ENCODE results near the gene MTA1.

Gene MTA1

GRCh38 chr14:105392131-105393090, 27.2 kb upstream of the MTA1 start:
- Histone ChIP-seq H3K27me3 (ENCODE audit: insufficient read depth, low read depth, severe bottlenecking) (no peaks in the 10 kb centered on the region), H3K4me3 (ENCODE audit: low read depth, low read length) (no peak overlapping the region), H3K9me3 (ENCODE audit: severe bottlenecking) (no peaks in the 10 kb centered on the region), H3K27ac (peak overlapping the region; percentile 85), H3K36me3 (peaks cover 5% of the 10 kb centered on the region; the same call in 1 of the 2 replicates)
- no peak for TF ChIP-seq CTCF (IDR thresholded peaks at IDR 0.05; ENCODE audit: low read depth, low read length)
- peak; percentile 89 for DNase-seq

DNA sequence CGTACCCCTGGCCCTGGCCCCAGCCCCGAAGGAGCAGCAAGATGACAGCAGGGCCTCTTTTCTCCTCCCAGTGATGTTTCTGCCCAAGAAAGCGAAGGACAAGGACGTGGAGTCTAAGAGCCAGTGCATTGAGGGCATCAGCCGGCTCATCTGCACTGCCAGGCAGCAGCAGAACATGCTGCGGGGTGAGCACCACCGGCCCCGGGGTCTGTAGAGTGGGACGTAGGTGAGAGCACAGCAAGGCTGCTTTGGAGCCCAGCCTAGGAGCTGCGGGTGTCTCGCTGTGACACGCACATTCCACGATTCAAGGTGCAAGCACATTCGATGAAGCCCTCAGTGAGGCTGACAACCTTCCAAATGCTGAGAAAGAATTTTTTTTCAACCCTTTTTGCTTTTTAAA, 26.5 kb upstream of the MTA1 start:
- Histone ChIP-seq H3K9me3 (ENCODE audit: severe bottlenecking) (peaks cover 3% of the 10 kb centered on the region), H3K36me3 (peaks cover 5% of the 10 kb centered on the region; the same call in 1 of the 2 replicates), H3K27ac (peak overlapping the region; percentile 85), H3K4me3 (ENCODE audit: low read depth, low read length) (no peak overlapping the region), H3K27me3 (ENCODE audit: insufficient read depth, low read depth, severe bottlenecking) (no peaks in the 10 kb centered on the region)
- no peak for TF ChIP-seq CTCF (IDR thresholded peaks at IDR 0.05; ENCODE audit: low read depth, low read length)
- DNase-seq: no peak

DNA sequence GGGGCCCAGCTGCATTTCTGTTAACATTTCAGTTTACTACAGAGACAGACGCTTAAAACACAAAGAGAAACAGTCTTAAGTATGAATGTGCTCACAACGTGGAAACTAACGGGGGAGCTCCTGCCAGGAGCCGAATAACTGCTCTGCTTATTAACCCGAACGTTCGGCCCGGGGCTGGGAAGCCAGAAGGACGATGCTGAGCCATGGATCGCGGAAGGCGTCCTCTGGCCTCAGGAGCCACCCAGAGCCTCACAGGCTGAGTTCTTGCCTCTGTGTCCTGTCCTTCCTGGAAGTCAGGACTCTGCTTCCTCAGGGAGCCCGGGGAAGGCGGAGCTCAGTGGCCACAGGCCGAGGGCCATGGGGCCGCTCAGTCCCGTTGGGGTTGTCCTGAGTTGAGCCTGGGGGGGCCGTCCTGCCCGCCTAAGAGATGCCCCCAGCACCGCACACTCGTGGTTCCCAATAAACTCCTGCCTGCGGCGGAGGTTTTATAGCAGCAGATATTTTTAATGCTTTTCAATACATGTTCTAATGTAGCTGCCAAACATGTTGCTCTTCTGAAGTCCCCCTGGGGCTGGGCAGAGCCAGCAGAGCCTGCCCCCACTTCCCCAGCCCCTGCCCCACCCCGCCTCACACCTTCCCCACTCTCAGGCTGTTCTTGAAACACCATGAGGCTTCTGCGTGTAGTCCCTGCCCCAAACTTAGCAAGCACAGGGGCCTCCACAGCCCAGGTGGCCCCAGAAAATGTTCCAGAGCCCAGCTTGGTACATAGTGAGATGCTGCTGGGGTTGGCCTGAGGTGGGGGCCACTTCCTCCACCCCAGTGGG, 24.7 kb upstream of the MTA1 start:
- H3K36me3 ChIP-seq: peaks cover 12% of the 10 kb centered on the region
- no peak for TF ChIP-seq CTCF (IDR thresholded peaks at IDR 0.05; ENCODE audit: low read depth, low read length)
- H3K9me3 ChIP-seq (ENCODE audit: severe bottlenecking): peaks cover 5% of the 10 kb centered on the region
- no peaks in the 10 kb centered on the region for H3K27me3 ChIP-seq (ENCODE audit: insufficient read depth, low read depth, severe bottlenecking)
- no peak overlapping the region for H3K4me3 ChIP-seq (ENCODE audit: low read depth, low read length)
- H3K27ac ChIP-seq: no peak overlapping the region
- DNase-seq: no peak

DNA sequence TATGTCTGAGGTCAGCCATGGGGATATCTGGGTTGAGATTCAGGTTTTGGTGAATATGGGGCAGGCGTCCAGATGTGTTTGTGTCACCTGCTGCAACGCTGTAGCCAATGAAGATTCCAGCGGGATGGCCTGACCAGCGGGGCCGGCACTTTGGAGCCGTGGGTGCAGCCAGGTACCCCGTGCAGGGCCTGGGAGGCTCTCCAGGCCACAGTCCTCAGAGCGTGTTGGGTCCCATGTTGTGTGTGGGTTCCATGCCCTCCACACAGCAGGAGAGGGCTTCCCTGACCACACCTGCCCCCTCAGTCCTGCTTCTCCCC, 24.1 kb upstream of the MTA1 start:
- Histone ChIP-seq H3K27me3 (ENCODE audit: insufficient read depth, low read depth, severe bottlenecking) (no peaks in the 10 kb centered on the region), H3K36me3 (peaks cover 17% of the 10 kb centered on the region), H3K9me3 (ENCODE audit: severe bottlenecking) (peaks cover 5% of the 10 kb centered on the region), H3K4me3 (ENCODE audit: low read depth, low read length) (no peak overlapping the region), H3K27ac (no peak overlapping the region)
- no peak for TF ChIP-seq CTCF (IDR thresholded peaks at IDR 0.05; ENCODE audit: low read depth, low read length)
- no peak for DNase-seq

GRCh38 chr14:105397350-105397931, 22.2 kb upstream of the MTA1 start:
- Histone ChIP-seq H3K27ac (peak overlapping the region; percentile 98), H3K36me3 (peaks cover 25% of the 10 kb centered on the region), H3K4me3 (ENCODE audit: low read depth, low read length) (no peak overlapping the region), H3K9me3 (ENCODE audit: severe bottlenecking) (peaks cover 5% of the 10 kb centered on the region), H3K27me3 (ENCODE audit: insufficient read depth, low read depth, severe bottlenecking) (no peaks in the 10 kb centered on the region)
- DNase-seq: peak; percentile 13
- TF ChIP-seq CTCF (IDR thresholded peaks at IDR 0.05; ENCODE audit: low read depth, low read length): no peak

Data from WERI-Rb-1 (cell line).